Left lung (tissue), 10 donors: ENCODE data around the gene SKOR1. TPM values are rescaled to one million over a fixed set of nuclear protein-coding genes. Genes with fewer than 3 reads are reported as not detected.

Experiments used
- ATAC-seq: fragments of 200-7000 bp; cut with Tn5 transposase; one replicate; pipeline ENCODE4 v1.9.1; 2020; ENCODE audit warnings: moderate library complexity
- DNase-seq, 4 donors: peaks; one replicate each; pipeline ENCODE4 v3.0.0-alpha.2; 2013 to 2020
- H3K27ac ChIP-seq, 2 donors: fragments of 200-600 bp; sonication (generic) in 1 of 2; one replicate each; pipeline versions ENCODE4 v1.5.0 to v1.8.0; 2020 to 2021
- H3K27me3 ChIP-seq, 2 donors: fragments of 200-600 bp; sonication (generic) in 1 of 2; one replicate each; pipeline versions ENCODE4 v1.5.0 to v1.8.0; 2020 to 2021
- H3K36me3 ChIP-seq, 2 donors: fragments of 200-600 bp; sonication (generic) in 1 of 2; one replicate each; pipeline versions ENCODE4 v1.5.0 to v1.8.0; 2020 to 2021
- H3K4me1 ChIP-seq, 2 donors: fragments of 200-600 bp; one replicate each; pipeline ENCODE4 v1.8.0; 2021
- H3K4me3 ChIP-seq, 2 donors: fragments of 200-600 bp; sonication (generic) in 1 of 2; one replicate each; pipeline versions ENCODE4 v1.5.0 to v1.8.0; 2020 to 2021; ENCODE audit warnings: mild to moderate bottlenecking in 1 of 2
- H3K9me3 ChIP-seq, 2 donors: fragments of 200-600 bp; sonication (generic) in 1 of 2; one replicate each; pipeline versions ENCODE4 v1.5.0 to v1.8.0; 2020 to 2021
- CTCF ChIP-seq, 2 donors: fragments of 200-600 bp; sonication (generic) in 1 of 2; IDR thresholded peaks; one replicate each; pipeline versions ENCODE4 v1.5.0 to v1.8.0; 2021; ENCODE audit warnings: antibody characterized with exemption in 2 of 2
- intact Hi-C, 2 donors: fragments of 100-400 bp; cut with DNase I; formaldehyde crosslinking; loops; one replicate each; pipeline versions ENCODE4 v1.11.2 to v1.14.2; 2022
- polyA plus RNA-seq, 6 donors: library from polyadenylated mRNA; unstranded; fragments of 120-200 nt; gene quantifications; one replicate each; pipeline ENCODE4 v1.2.1, GENCODE V29; 2013; ENCODE audit not compliant: insufficient read length in 6 of 6
- total RNA-seq, 2 donors: library from RNA; stranded (reverse); fragmentation: NEBNext Ultra II Directional; extraction: Animal tissue kit (Norgen Biotek cat#: 25700); gene quantifications; one replicate each; pipeline ENCODE4 v1.2.1, GENCODE V29; 2021
- donor health status: DM: no; HTN: yes; CAD: no.
- donor health status: DM: no; HTN: no; CAD: no.

The SKOR1 gene
- total and polyA plus RNA-seq, 8 donors, result 0.12 to 0.71 (median 0.43) TPM

GRCh38 chr15:67828969-67829646, 3.8 kb downstream of the SKOR1 start:
- Histone ChIP-seq H3K27ac (no peak overlapping the region), H3K4me1 (peaks cover 33 to 73% of the 10 kb centered on the region in 2 donors), H3K9me3 (no peaks in the 10 kb centered on the region), H3K27me3 (peaks cover 100% of the 10 kb centered on the region in 2 donors), H3K36me3 (no peaks in the 10 kb centered on the region), H3K4me3 (no peak overlapping the region)
- no peak for TF ChIP-seq CTCF (IDR thresholded peaks at IDR 0.05)
- ATAC-seq (no peak), DNase-seq (no peak)
- intact Hi-C loops, result no loop called here

GRCh38 chr15:67829647-67830504, 4.6 kb downstream of the SKOR1 start:
- H3K4me3 ChIP-seq, result no peak overlapping the region
- H3K4me1 ChIP-seq, result peaks cover 39 to 77% of the 10 kb centered on the region in 2 donors
- ATAC-seq (no peak), DNase-seq (no peak)
- H3K9me3 ChIP-seq, result no peaks in the 10 kb centered on the region
- TF ChIP-seq CTCF (IDR thresholded peaks at IDR 0.05), result no peak
- H3K27ac ChIP-seq, result no peak overlapping the region
- intact Hi-C loops, result loop anchor here in 1 of 2 donors (10.0 kb wide), 1 partner anchor 325 kb away; no protein-coding TSS in a partner anchor
- H3K36me3 ChIP-seq, result no peaks in the 10 kb centered on the region
- peaks cover 100% of the 10 kb centered on the region in 2 donors for H3K27me3 ChIP-seq

- intact Hi-C loops, result loop anchor here in 1 of 2 donors (10.0 kb wide), 1 partner anchor 327 kb away; no protein-coding TSS in a partner anchor
- H3K4me1 ChIP-seq, result peaks cover 38 to 77% of the 10 kb centered on the region in 2 donors
- no peak for DNase-seq
These were observed 6.1 kb downstream of the SKOR1 start for GRCh38 chr15:67831363-67831762.

GRCh38 chr15:67832031-67832551, 6.8 kb downstream of the SKOR1 start:
- Histone ChIP-seq H3K9me3 (no peaks in the 10 kb centered on the region), H3K36me3 (no peaks in the 10 kb centered on the region), H3K27ac (no peak overlapping the region), H3K4me3 (no peak overlapping the region), H3K4me1 (peaks cover 38 to 76% of the 10 kb centered on the region in 2 donors), H3K27me3 (peaks cover 91 to 92% of the 10 kb centered on the region in 2 donors)
- ATAC-seq (no peak), DNase-seq (no peak)
- TF ChIP-seq CTCF (IDR thresholded peaks at IDR 0.05), result no peak
- intact Hi-C loops, result loop anchor here in 1 of 2 donors (10.0 kb wide), 1 partner anchor 327 kb away; no protein-coding TSS in a partner anchor

More at GRCh38 chr15:67831363-67831762, 6.1 kb downstream of the SKOR1 start:
- no peak for TF ChIP-seq CTCF (IDR thresholded peaks at IDR 0.05)
- no peak for ATAC-seq
- H3K9me3 ChIP-seq, result no peaks in the 10 kb centered on the region
- H3K36me3 ChIP-seq, result no peaks in the 10 kb centered on the region
- H3K4me3 ChIP-seq, result no peak overlapping the region
- peaks cover 98 to 100% of the 10 kb centered on the region in 2 donors for H3K27me3 ChIP-seq
- H3K27ac ChIP-seq, result no peak overlapping the region
